SK-N-SH (cell line): Measurements from ENCODE around the gene IL2RA. TPM values are rescaled to one million over a fixed set of nuclear protein-coding genes. Genes with fewer than 3 reads are reported as not detected.

Experiments used
- CTCF ChIA-PET: fragments of 300-600, 350-600 bp; formaldehyde crosslinking; extraction: SDS; loops from one replicate; lab custom pipeline; 2021; lab: Yijun Ruan, JAX
- POLR2A ChIA-PET: fragments of 350-600 bp; sonication (Branson Sonifier 250); formaldehyde crosslinking; extraction: SDS; loops from one replicate; lab custom pipeline; 2020; ENCODE audit warnings: antibody characterized with exemption, inconsistent platforms; lab: Yijun Ruan, JAX
- DNase-seq: peaks from one replicate; pipeline ENCODE4 v3.0.0; 2012
- H2AFZ ChIP-seq: fragments of 200-600 bp; sonication (generic); 2 replicates; pipeline ENCODE4 v1.8.1; 2016; ENCODE audit warnings: antibody characterized with exemption, mild to moderate bottlenecking, low read depth
- H3F3A ChIP-seq: fragments of 200-600 bp; sonication (generic); replicated peaks from 2 replicates; pipeline ENCODE3; 2016; ENCODE audit warnings: antibody characterized with exemption, mild to moderate bottlenecking; ENCODE audit not compliant: insufficient read depth
- H3K27ac ChIP-seq, 2 experiments: fragments of 200-500 bp in 1 of 2; fragments of 200-600 bp in 1 of 2; sonication (Bioruptor generic) in 1 of 2; sonication (generic), shearing (Covaris generic) in 1 of 2; 2 replicates each; pipeline versions ENCODE4 v1.5.1 to v1.6.1; 2014 to 2016; ENCODE audit warnings: low read depth in 2 of 2, inconsistent platforms in 1 of 2, low read length in 1 of 2, mild to moderate bottlenecking in 1 of 2, mixed read lengths in 1 of 2
- H3K27me3 ChIP-seq: fragments of 200-600 bp; sonication (generic), shearing (Covaris generic); 2 replicates; pipeline ENCODE4 v1.6.1; 2016; ENCODE audit warnings: mixed run types; ENCODE audit not compliant: insufficient read depth
- H3K36me3 ChIP-seq, 2 experiments: fragments of 200-500 bp in 1 of 2; fragments of 200-600 bp in 1 of 2; sonication (Bioruptor generic) in 1 of 2; sonication (generic) in 1 of 2; replicated peaks in 1 of 2; 2 replicates each; pipeline versions ENCODE3 to v1.5.1; 2014 to 2016; ENCODE audit warnings: low read length in 1 of 2, mild to moderate bottlenecking in 1 of 2; ENCODE audit not compliant: insufficient read depth in 2 of 2, control insufficient read depth in 1 of 2
- H3K4me1 ChIP-seq, 2 experiments: fragments of 200-500 bp in 1 of 2; fragments of 200-600 bp in 1 of 2; sonication (Bioruptor generic) in 1 of 2; sonication (generic), shearing (Covaris generic) in 1 of 2; 2 replicates each; pipeline versions ENCODE4 v1.5.1 to v1.6.1; 2014 to 2016; ENCODE audit warnings: low read depth in 1 of 2, low read length in 1 of 2, mixed run types in 1 of 2; ENCODE audit not compliant: insufficient read depth in 2 of 2, control insufficient read depth in 1 of 2
- H3K4me2 ChIP-seq: fragments of 200-600 bp; sonication (generic), shearing (Covaris generic); 2 replicates; pipeline ENCODE4 v1.6.1; 2017; ENCODE audit warnings: mixed run types
- H3K4me3 ChIP-seq, 2 experiments: fragments of 200-500 bp in 1 of 2; fragments of 200-600 bp in 1 of 2; sonication (Bioruptor generic) in 1 of 2; sonication (generic), shearing (Covaris generic) in 1 of 2; 2 replicates each; pipeline versions ENCODE4 v1.5.1 to v1.8.1; 2014 to 2016; ENCODE audit warnings: low read depth in 2 of 2, inconsistent platforms in 1 of 2, low read length in 1 of 2, mild to moderate bottlenecking in 1 of 2, mixed read lengths in 1 of 2, moderate library complexity in 1 of 2
- H3K79me2 ChIP-seq: fragments of 200-600 bp; sonication (generic); 2 replicates; pipeline ENCODE4 v1.8.1; 2017; ENCODE audit warnings: mild to moderate bottlenecking; ENCODE audit not compliant: insufficient read depth
- H3K9ac ChIP-seq: fragments of 200-600 bp; sonication (generic); 2 replicates; pipeline ENCODE4 v1.6.1; 2017; ENCODE audit warnings: mixed run types
- H3K9me2 ChIP-seq: fragments of 200-600 bp; sonication (generic); 2 replicates; pipeline ENCODE4 v1.6.1; 2017; ENCODE audit warnings: mixed run types
- H3K9me3 ChIP-seq: fragments of 200-600 bp; sonication (generic); 2 replicates; pipeline ENCODE4 v1.6.1; 2017; ENCODE audit warnings: mixed run types, mild to moderate bottlenecking, moderate library complexity
- H4K20me1 ChIP-seq: fragments of 200-600 bp; sonication (generic); 2 replicates; pipeline ENCODE4 v1.6.1; 2017; ENCODE audit warnings: mild to moderate bottlenecking, mixed run types; ENCODE audit not compliant: insufficient read depth
- EZH2phosphoT487 ChIP-seq: fragments of 200-600 bp; sonication (generic); IDR thresholded peaks from 2 replicates; pipeline ENCODE4 v1.6.1; 2017; ENCODE audit warnings: low read depth, mixed run types, mild to moderate bottlenecking, antibody characterized with exemption, moderate library complexity, borderline replicate concordance
- FOXJ3 ChIP-seq: sonication (generic); formaldehyde crosslinking; IDR thresholded peaks from 2 replicates; pipeline ENCODE4 v1.5.1; 2020; ENCODE audit warnings: mild to moderate bottlenecking, missing genetic modification reagents
- FOXM1 ChIP-seq: IDR thresholded peaks from 2 replicates; pipeline ENCODE4 v1.4.0; 2012; ENCODE audit warnings: low read depth, mild to moderate bottlenecking
- JUND ChIP-seq: IDR thresholded peaks from 2 replicates; pipeline ENCODE4 v1.4.0; 2012
- MAX ChIP-seq: IDR thresholded peaks from 2 replicates; pipeline ENCODE4 v1.4.0; 2012; ENCODE audit warnings: low read depth
- MEF2A ChIP-seq: IDR thresholded peaks from 2 replicates; pipeline ENCODE4 v1.4.0; 2012; ENCODE audit warnings: low read depth, borderline replicate concordance
- MXI1 ChIP-seq: IDR thresholded peaks from 2 replicates; pipeline ENCODE4 v1.6.1; 2012; ENCODE audit warnings: mild to moderate bottlenecking, low read depth, low read length, improper control_type of control experiment
- NFIC ChIP-seq: IDR thresholded peaks from 2 replicates; pipeline ENCODE4 v1.4.0; 2012; ENCODE audit warnings: borderline replicate concordance
- NRF1 ChIP-seq: IDR thresholded peaks from 2 replicates; pipeline ENCODE4 v1.6.1; 2012; ENCODE audit warnings: low read depth, mild to moderate bottlenecking, low read length
- PBX3 ChIP-seq: IDR thresholded peaks from 2 replicates; pipeline ENCODE4; 2012
- RCOR1 ChIP-seq: fragments of 150-350 bp; IDR thresholded peaks from 2 replicates; pipeline ENCODE4 v1.6.1; 2017; ENCODE audit warnings: antibody characterized with exemption, low read length
- REST ChIP-seq: IDR thresholded peaks from 2 replicates; pipeline ENCODE4 v1.6.1; 2012; ENCODE audit warnings: mild to moderate bottlenecking, low read depth, low read length, moderate library complexity
- RFX5 ChIP-seq: IDR thresholded peaks from 2 replicates; pipeline ENCODE4 v1.6.1; 2012; ENCODE audit warnings: mild to moderate bottlenecking, improper control_type of control experiment, low read length
- SIN3A ChIP-seq: IDR thresholded peaks from 2 replicates; pipeline ENCODE4 v1.6.1; 2012; ENCODE audit warnings: low read depth, mild to moderate bottlenecking, low read length, moderate library complexity, borderline replicate concordance
- SMC3 ChIP-seq: IDR thresholded peaks from 2 replicates; pipeline ENCODE4 v1.6.1; 2012; ENCODE audit warnings: low read depth, low read length, improper control_type of control experiment
- TAF1 ChIP-seq: IDR thresholded peaks from 2 replicates; pipeline ENCODE4 v1.6.1; 2012; ENCODE audit warnings: low read depth, mild to moderate bottlenecking, low read length, moderate library complexity, borderline replicate concordance
- TCF12 ChIP-seq: IDR thresholded peaks from 2 replicates; pipeline ENCODE4 v1.4.0; 2012
- TEAD4 ChIP-seq: IDR thresholded peaks from 2 replicates; pipeline ENCODE4 v1.4.0; 2012; ENCODE audit warnings: mild to moderate bottlenecking, borderline replicate concordance; ENCODE audit not compliant: insufficient read depth
- USF2 ChIP-seq: fragments of 150-350 bp; IDR thresholded peaks from 2 replicates; pipeline ENCODE4 v1.6.1; 2017; ENCODE audit warnings: antibody characterized with exemption, low read length, low read depth, borderline replicate concordance
- YY1 ChIP-seq: IDR thresholded peaks from 2 replicates; pipeline ENCODE4 v1.4.0; 2012; ENCODE audit warnings: low read depth, mild to moderate bottlenecking
- WGBS: methylation state at CpG from one replicate; pipeline ENCODE4 v1.1.6; 2017; ENCODE audit warnings: low lambda C conversion rate; 5-methylcytosine and 5-hydroxymethylcytosine counted together
- polyA plus RNA-seq, 3 experiments: library from polyadenylated mRNA; depleted of rRNA; stranded (reverse); fragments of >200 nt; gene quantifications; 2 replicates each; pipeline ENCODE4 v1.2.3, GENCODE V29; 2012

Gene IL2RA
- polyA plus RNA-seq, 1 of the 3 experiments (the other 2 are of a cell fraction): not detected

GRCh38 chr10:5968037-5968680, 94.0 kb downstream of the IL2RA start (continued):
- TF ChIP-seq JUND (no peak), PBX3 (no peak), SIN3A (no peak), MXI1 (no peak), MEF2A (no peak)

- POLR2A ChIA-PET: no interaction called here
- TF ChIP-seq FOXM1: no peak
- no peak for TF ChIP-seq RCOR1
- TF ChIP-seq SMC3: no peak
- no peak for TF ChIP-seq USF2
- TF ChIP-seq TCF12: no peak
- no peak for TF ChIP-seq JUND
- TF ChIP-seq MEF2A: no peak
- TF ChIP-seq YY1: no peak
- TF ChIP-seq TEAD4: no peak
- TF ChIP-seq SIN3A: no peak
- no peak for TF ChIP-seq NFIC
- TF ChIP-seq FOXJ3 (CRISPR knock-in tag): no peak
- Histone ChIP-seq H3K4me1 (no peaks in the 10 kb centered on the region), H3K27me3 (no peaks in the 10 kb centered on the region), H3F3A (no peaks in the 10 kb centered on the region), H3K9ac (no peak overlapping the region), H3K4me3 (no peak overlapping the region), H4K20me1 (no peaks in the 10 kb centered on the region), H2AFZ (no peak overlapping the region), H3K27ac (no peak overlapping the region), H3K36me3 (no peaks in the 10 kb centered on the region), H3K9me2 (no peaks in the 10 kb centered on the region), H3K79me2 (no peaks in the 10 kb centered on the region), H3K9me3 (no peaks in the 10 kb centered on the region), H3K4me2 (no peak overlapping the region)
- WGBS: 83% methylated on average over 8 of the region's 8 CpGs
- DNase-seq: no peak
- CTCF ChIA-PET: interaction anchor here (0.9 to 1.6 kb wide), 2 partner anchors 16 to 48 kb away, joined by 3 to 4 read pairs; no protein-coding TSS in a partner anchor
Measured at GRCh38 chr10:5965266-5965665, 96.9 kb downstream of the IL2RA start.

GRCh38 chr10:5964736-5965135, 97.4 kb downstream of the IL2RA start:
- WGBS: 71% methylated on average over 9 of the region's 13 CpGs
- H3K27me3 ChIP-seq: no peaks in the 10 kb centered on the region
- no peak overlapping the region for H3K4me3 ChIP-seq
- H3K4me2 ChIP-seq: no peak overlapping the region
- no peaks in the 10 kb centered on the region for H3K9me3 ChIP-seq
- no peaks in the 10 kb centered on the region for H3K79me2 ChIP-seq
- H3K9ac ChIP-seq: no peak overlapping the region
- no peaks in the 10 kb centered on the region for H3K4me1 ChIP-seq
- no peak overlapping the region for H2AFZ ChIP-seq
- no peak for DNase-seq
- CTCF ChIA-PET: interaction anchor here (0.8 to 1.6 kb wide), 3 partner anchors 16 to 122 kb away, joined by 3 to 4 read pairs (median 4); no protein-coding TSS in a partner anchor
- H3K36me3 ChIP-seq: no peaks in the 10 kb centered on the region
- H3F3A ChIP-seq: no peaks in the 10 kb centered on the region
- H3K27ac ChIP-seq: no peak overlapping the region
- no peaks in the 10 kb centered on the region for H3K9me2 ChIP-seq
- H4K20me1 ChIP-seq: no peaks in the 10 kb centered on the region
- POLR2A ChIA-PET: no interaction called here
- TF ChIP-seq RCOR1 (no peak), EZH2phosphoT487 (no peak), MAX (no peak), RFX5 (no peak), REST (no peak), NRF1 (no peak), PBX3 (no peak), TAF1 (no peak), TCF12 (no peak)
